GM21825 (cell line): ENCODE results near the gene IST1.
A peak's percentile ranks its signal among the peaks of the same experiment; 100 is the strongest.
"Not testable (repeated sequence)": the region's sequence is repeated elsewhere in the genome, so short reads cannot be mapped to it uniquely, and the experiment has no call there.

Source experiments
- ATAC-seq: cut with Tn5 transposase; IDR thresholded peaks from one replicate; pipeline ENCODE4 v1.9.1; 2021; ENCODE audit warnings: mild to moderate bottlenecking, moderate library complexity; ENCODE audit not compliant: unreplicated experiment

The IST1 gene

GRCh38 chr16:71880176-71880575 lies 15.2 kb upstream of the IST1 start:
- ATAC-seq = no peak

GRCh38 chr16:71882505-71883167 lies 12.7 kb upstream of the IST1 start:
- ATAC-seq = peak; percentile 42

- ATAC-seq = peak; percentile 41
Measured at GRCh38 chr16:71883168-71883848, 12.0 kb upstream of the IST1 start.

GRCh38 chr16:71883849-71884638 lies 11.3 kb upstream of the IST1 start, which contains the start of gene ZNF821:
Gene ZNF821 (minus strand): TSS chr16:71884182. CDS start chr16:71879946, 4,236 bp downstream.
- peak; percentile 49 for ATAC-seq

GRCh38 chr16:71885261-71885650 lies 10.1 kb upstream of the IST1 start:
- ATAC-seq = no peak

- ATAC-seq = no peak
Measured at GRCh38 chr16:71889147-71889546, 6.2 kb upstream of the IST1 start.

- no peak for ATAC-seq
Measured at GRCh38 chr16:71893888-71894228, 1.5 kb upstream of the IST1 start.

GRCh38 chr16:71894229-71894920 lies 956 bp upstream of the IST1 start:
- ATAC-seq = peak; percentile 23

- ATAC-seq = peak; percentile 25
Measured at GRCh38 chr16:71895679-71896365, 491 bp downstream of the IST1 start.

GRCh38 chr16:71896764-71897368 lies 1.5 kb downstream of the IST1 start:
- ATAC-seq = no peak

GRCh38 chr16:71899171-71899570 lies 3.8 kb downstream of the IST1 start:
- ATAC-seq = no peak

- ATAC-seq = no peak
Measured at GRCh38 chr16:71902656-71903365, 7.5 kb downstream of the IST1 start.

- ATAC-seq = no peak
Measured at GRCh38 chr16:71903608-71904007, 8.3 kb downstream of the IST1 start.

- no peak for ATAC-seq
Measured at GRCh38 chr16:71904239-71904638, 8.9 kb downstream of the IST1 start.

- not testable (repeated sequence) for ATAC-seq
Measured at GRCh38 chr16:71905765-71906164, 10.4 kb downstream of the IST1 start.

- no peak for ATAC-seq
Measured at GRCh38 chr16:71911121-71911520, 15.8 kb downstream of the IST1 start.

- ATAC-seq = no peak
Measured at GRCh38 chr16:71912534-71913275, 17.4 kb downstream of the IST1 start.

GRCh38 chr16:71914802-71915201 lies 19.5 kb downstream of the IST1 start:
- ATAC-seq = no peak

- ATAC-seq = no peak
Measured at GRCh38 chr16:71915350-71915749, 20.0 kb downstream of the IST1 start.
